Natural killer cell (primary cell): Measurements from ENCODE around the gene ETV1. TPM values are rescaled to one million over a fixed set of nuclear protein-coding genes. Genes with fewer than 3 reads are reported as not detected.

Experiments
- ATAC-seq, 3 donors: fragments of 150-1000 bp in 2 of 3; fragments of 200-7000 bp in 1 of 3; cut with Tn5 transposase; 1 replicate in 1 of 3; 2 replicates in 2 of 3; pipeline ENCODE4 v1.10.0; 2021; ENCODE audit warnings: mild to moderate bottlenecking in 2 of 3, moderate library complexity in 2 of 3
- DNase-seq, 2 donors: peaks; one replicate each; pipeline versions ENCODE4 v3.0.0 to v3.0.0-alpha.2; 2013 to 2021; ENCODE audit warnings: mixed read lengths in 1 of 2
- H3K27ac ChIP-seq: one replicate; pipeline ENCODE4 v1.5.1; 2013; ENCODE audit warnings: mild to moderate bottlenecking, low read length
- H3K27me3 ChIP-seq: one replicate; pipeline ENCODE4 v1.6.1; 2013; ENCODE audit warnings: low read length; ENCODE audit not compliant: control insufficient read depth, insufficient read depth
- H3K36me3 ChIP-seq: one replicate; pipeline ENCODE4 v1.6.1; 2013; ENCODE audit warnings: low read length; ENCODE audit not compliant: control insufficient read depth, insufficient read depth
- H3K4me1 ChIP-seq: one replicate; pipeline ENCODE4 v1.6.1; 2013; ENCODE audit warnings: low read length; ENCODE audit not compliant: control insufficient read depth, insufficient read depth
- H3K4me3 ChIP-seq: one replicate; pipeline ENCODE4 v1.5.1; 2013; ENCODE audit warnings: low read length
- H3K9me3 ChIP-seq: one replicate; pipeline ENCODE4 v1.6.1; 2013; ENCODE audit warnings: low read length; ENCODE audit not compliant: control insufficient read depth, insufficient read depth
- H3K27ac Mint-ChIP-seq, 2 donors: one replicate each; pipeline ENCODE4 v1.8.0; 2022; ENCODE audit warnings: mild to moderate bottlenecking in 2 of 2, mixed read lengths in 2 of 2, moderate library complexity in 1 of 2
- H3K27me3 Mint-ChIP-seq, 2 donors: one replicate each; pipeline ENCODE4 v1.8.0; 2022; ENCODE audit warnings: low read depth in 2 of 2, mixed read lengths in 2 of 2
- H3K36me3 Mint-ChIP-seq: one replicate; pipeline ENCODE4 v1.8.0; 2022; ENCODE audit warnings: mixed read lengths
- H3K4me1 Mint-ChIP-seq, 2 donors: one replicate each; pipeline ENCODE4 v1.8.0; 2022; ENCODE audit warnings: mixed read lengths in 2 of 2
- H3K4me3 Mint-ChIP-seq: one replicate; pipeline ENCODE4 v1.8.0; 2022; ENCODE audit warnings: mild to moderate bottlenecking, moderate library complexity, mixed read lengths
- H3K9me3 Mint-ChIP-seq, 2 donors: one replicate each; pipeline ENCODE4 v1.8.0; 2022; ENCODE audit warnings: mixed read lengths in 2 of 2
- WGBS: methylation state at CpG from one replicate; pipeline ENCODE4 v1.1.7; 2013; ENCODE audit warnings: missing lambda C conversion rate; ENCODE audit not compliant: insufficient coverage; 5-methylcytosine and 5-hydroxymethylcytosine counted together
- intact Hi-C: fragments of 100-400 bp; cut with micrococcal nuclease; formaldehyde crosslinking; loops from one replicate; pipeline ENCODE4 v1.14.2; 2022
- total RNA-seq, 4 donors: library from RNA; stranded (reverse); fragments of 120-200 nt in 1 of 4; gene quantifications; one replicate each; pipeline versions ENCODE4 v1.2.3 to v1.2.4, GENCODE V29; 2013 to 2022
- TF ChIP-seq, protein P1 (sequence below): fragments of 200-600 bp; IDR thresholded peaks from one replicate; pipeline ENCODE4 v1.8.0; 2022; ENCODE audit warnings: antibody characterized with exemption

Gene ETV1
- total RNA-seq, 3 donors from 2014 or later (not counting 1 experiment from before 2014, with no cell fraction given) = 0.53 TPM; not detected in 2

DNA sequence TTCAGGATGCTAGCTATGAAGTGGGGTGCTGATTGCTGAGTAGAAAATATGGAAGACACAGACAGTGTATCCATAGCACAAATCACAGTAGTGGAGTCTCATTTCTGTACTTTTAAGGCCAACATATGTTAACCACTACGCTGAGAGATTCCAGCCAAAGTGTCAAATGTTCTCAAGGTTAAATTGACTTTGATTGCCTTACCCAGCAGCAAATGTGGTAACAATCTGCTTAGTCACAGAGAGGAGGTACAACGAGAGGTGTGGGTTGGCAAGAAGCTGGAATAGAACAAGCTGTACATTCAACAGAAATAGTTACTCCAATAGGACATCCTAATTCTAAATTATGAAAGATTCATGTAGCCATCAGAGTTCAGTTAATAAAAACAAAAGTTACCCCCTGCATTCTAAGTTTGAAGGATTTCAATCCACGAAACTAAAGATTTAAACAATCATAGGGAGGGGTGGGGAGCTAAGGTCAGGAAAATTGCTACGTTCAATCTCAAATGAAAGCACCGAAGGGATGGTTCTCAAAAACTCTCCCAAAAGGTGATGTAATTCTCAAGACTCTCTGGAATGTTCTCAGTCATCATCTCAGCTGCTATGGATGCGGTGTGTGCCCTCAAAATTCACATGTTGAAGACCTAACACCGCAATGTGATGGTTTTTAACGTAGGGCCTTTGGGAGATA, 137.0 kb downstream of the ETV1 start:
- intact Hi-C loops = loop anchor here (5.0 to 10.0 kb wide), 2 partner anchors 142 to 1165 kb away; partner anchors contain the start of gene ARL4A
- Mint-ChIP-seq H3K27ac (peak overlapping the region in 1 of 2 donors; percentile 21), H3K36me3 (no peaks in the 10 kb centered on the region), H3K27me3 (peaks cover 0 to 8% of the 10 kb centered on the region in 2 donors), H3K9me3 (no peaks in the 10 kb centered on the region), H3K4me3 (no peak overlapping the region), H3K4me1 (peaks cover 19 to 22% of the 10 kb centered on the region in 2 donors)
- no peak overlapping the region for H3K4me3 ChIP-seq
- H3K9me3 ChIP-seq = no peaks in the 10 kb centered on the region
- TF ChIP-seq, protein P1, sequence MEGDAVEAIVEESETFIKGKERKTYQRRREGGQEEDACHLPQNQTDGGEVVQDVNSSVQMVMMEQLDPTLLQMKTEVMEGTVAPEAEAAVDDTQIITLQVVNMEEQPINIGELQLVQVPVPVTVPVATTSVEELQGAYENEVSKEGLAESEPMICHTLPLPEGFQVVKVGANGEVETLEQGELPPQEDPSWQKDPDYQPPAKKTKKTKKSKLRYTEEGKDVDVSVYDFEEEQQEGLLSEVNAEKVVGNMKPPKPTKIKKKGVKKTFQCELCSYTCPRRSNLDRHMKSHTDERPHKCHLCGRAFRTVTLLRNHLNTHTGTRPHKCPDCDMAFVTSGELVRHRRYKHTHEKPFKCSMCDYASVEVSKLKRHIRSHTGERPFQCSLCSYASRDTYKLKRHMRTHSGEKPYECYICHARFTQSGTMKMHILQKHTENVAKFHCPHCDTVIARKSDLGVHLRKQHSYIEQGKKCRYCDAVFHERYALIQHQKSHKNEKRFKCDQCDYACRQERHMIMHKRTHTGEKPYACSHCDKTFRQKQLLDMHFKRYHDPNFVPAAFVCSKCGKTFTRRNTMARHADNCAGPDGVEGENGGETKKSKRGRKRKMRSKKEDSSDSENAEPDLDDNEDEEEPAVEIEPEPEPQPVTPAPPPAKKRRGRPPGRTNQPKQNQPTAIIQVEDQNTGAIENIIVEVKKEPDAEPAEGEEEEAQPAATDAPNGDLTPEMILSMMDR = no peak
- WGBS = 76% methylated on average over 8 of the region's 8 CpGs
- ATAC-seq (no peak), DNase-seq (no peak)
- peaks cover 9% of the 10 kb centered on the region for H3K4me1 ChIP-seq
- H3K27ac ChIP-seq = no peak overlapping the region
- H3K27me3 ChIP-seq = no peaks in the 10 kb centered on the region
- no peaks in the 10 kb centered on the region for H3K36me3 ChIP-seq

DNA sequence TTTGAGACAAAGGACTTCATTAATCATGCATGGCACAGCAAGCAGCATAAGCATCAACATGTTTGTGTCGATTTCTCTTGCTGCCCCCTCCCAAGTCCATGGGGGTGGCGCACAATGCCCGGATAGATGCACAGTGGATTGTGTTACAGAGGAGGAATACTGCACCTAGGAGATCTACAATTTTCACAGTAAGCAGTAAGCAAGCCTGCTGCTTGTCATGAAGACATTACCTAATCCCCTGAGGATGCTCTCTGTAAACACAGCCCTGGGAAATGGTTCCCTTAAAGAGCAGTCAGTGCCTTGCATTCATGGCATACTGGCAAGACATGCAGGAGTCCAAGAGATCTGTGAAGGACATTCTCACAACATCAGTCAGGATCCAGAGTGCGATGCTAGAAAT, 137.7 kb downstream of the ETV1 start:
- peaks cover 0 to 8% of the 10 kb centered on the region in 2 donors for H3K27me3 Mint-ChIP-seq
- H3K36me3 Mint-ChIP-seq = no peaks in the 10 kb centered on the region
- no peak for DNase-seq
- H3K36me3 ChIP-seq = no peaks in the 10 kb centered on the region
- no peak overlapping the region for H3K4me3 Mint-ChIP-seq
- peaks cover 19 to 22% of the 10 kb centered on the region in 2 donors for H3K4me1 Mint-ChIP-seq
- no peak for ATAC-seq
- no peak overlapping the region for H3K4me3 ChIP-seq
- H3K9me3 Mint-ChIP-seq = no peaks in the 10 kb centered on the region
- H3K4me1 ChIP-seq = peaks cover 9% of the 10 kb centered on the region
- H3K27ac Mint-ChIP-seq = no peak overlapping the region
- no peaks in the 10 kb centered on the region for H3K27me3 ChIP-seq
- no peak overlapping the region for H3K27ac ChIP-seq
- 91% methylated on average over 4 of the region's 4 CpGs for WGBS
- TF ChIP-seq, protein P1 = no peak
- intact Hi-C loops = loop anchor here (2.0 to 10.0 kb wide), 3 partner anchors 59 to 1164 kb away; partner anchors contain the start of gene ARL4A
- H3K9me3 ChIP-seq = no peaks in the 10 kb centered on the region

DNA sequence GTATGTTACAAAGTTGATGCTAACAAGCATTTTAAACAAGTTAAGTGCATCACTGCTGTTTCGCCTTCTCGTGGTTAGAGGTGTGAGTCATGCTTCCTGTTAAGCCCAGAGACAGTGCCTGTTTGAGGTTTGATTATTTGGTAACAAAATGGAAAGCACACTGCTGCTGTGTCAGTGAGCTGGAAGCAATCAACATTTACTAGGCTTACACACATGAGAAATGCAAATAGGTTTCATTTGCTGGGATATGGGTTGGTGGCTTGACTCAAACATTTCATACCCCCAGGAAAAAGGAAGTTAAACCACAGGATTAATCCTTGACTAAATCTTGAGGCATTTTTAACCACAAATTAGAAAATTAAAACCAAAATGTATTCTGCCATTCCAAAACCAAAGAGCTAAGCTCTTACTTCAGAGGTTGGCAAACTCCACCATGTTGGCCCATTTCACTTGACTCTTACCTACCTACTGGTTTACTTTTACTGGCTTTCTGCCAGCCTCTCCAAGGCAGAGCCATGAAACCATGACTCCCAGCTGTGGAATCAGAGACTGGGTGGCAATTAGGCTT, 139.2 kb downstream of the ETV1 start:
- H3K4me1 Mint-ChIP-seq = peaks cover 19 to 22% of the 10 kb centered on the region in 2 donors
- ATAC-seq (peak; percentile 94 to 99 (median 96)), DNase-seq (peak; percentile 48 to 79)
- H3K27me3 Mint-ChIP-seq = peaks cover 0 to 8% of the 10 kb centered on the region in 2 donors
- Histone ChIP-seq H3K4me3 (no peak overlapping the region), H3K9me3 (no peaks in the 10 kb centered on the region), H3K36me3 (no peaks in the 10 kb centered on the region), H3K27me3 (no peaks in the 10 kb centered on the region), H3K4me1 (peaks cover 9% of the 10 kb centered on the region), H3K27ac (peak overlapping the region; percentile 59)
- no peaks in the 10 kb centered on the region for H3K9me3 Mint-ChIP-seq
- TF ChIP-seq, protein P1 = no peak
- intact Hi-C loops = loop anchor here (2.0 to 10.0 kb wide), 3 partner anchors 61 to 1163 kb away; partner anchors contain the start of gene ARL4A
- H3K4me3 Mint-ChIP-seq = peak overlapping the region; percentile 56
- peak overlapping the region; percentile 79 to 88 for H3K27ac Mint-ChIP-seq
- WGBS = 0% methylated on average over 2 of the region's 2 CpGs
- H3K36me3 Mint-ChIP-seq = no peaks in the 10 kb centered on the region
